Memory B cell (primary cell): ENCODE results near the gene LBX1.

Source experiments
- ATAC-seq: fragments of 150-1000 bp; cut with Tn5 transposase; 2 replicates; pipeline ENCODE4 v1.10.0; 2021; ENCODE audit warnings: low read depth, mild to moderate bottlenecking, moderate library complexity
- DNase-seq, 2 donors: peaks; one replicate each; pipeline ENCODE4 v3.0.0; 2022; ENCODE audit warnings: low spot score in 2 of 2
- H3K27ac Mint-ChIP-seq: one replicate; pipeline ENCODE4 v1.8.0; 2022; ENCODE audit warnings: mild to moderate bottlenecking, moderate library complexity, mixed read lengths
- H3K27me3 Mint-ChIP-seq: one replicate; pipeline ENCODE4 v1.8.0; 2022; ENCODE audit warnings: mixed read lengths
- H3K36me3 Mint-ChIP-seq: one replicate; pipeline ENCODE4 v1.8.0; 2022; ENCODE audit warnings: mild to moderate bottlenecking, mixed read lengths
- H3K4me1 Mint-ChIP-seq: one replicate; pipeline ENCODE4 v1.8.0; 2022; ENCODE audit warnings: mixed read lengths
- H3K4me3 Mint-ChIP-seq: one replicate; pipeline ENCODE4 v1.8.0; 2022; ENCODE audit warnings: mild to moderate bottlenecking, moderate library complexity, mixed read lengths
- H3K9me3 Mint-ChIP-seq: one replicate; pipeline ENCODE4 v1.8.0; 2022; ENCODE audit warnings: mixed read lengths

Gene LBX1

GRCh38 chr10:101225846-101226421 lies 3.3 kb downstream of the LBX1 start:
- H3K9me3 Mint-ChIP-seq, result peaks cover 6% of the 10 kb centered on the region
- H3K27ac Mint-ChIP-seq, result peak overlapping the region; percentile 11
- H3K4me3 Mint-ChIP-seq, result peak overlapping the region; percentile 57
- H3K27me3 Mint-ChIP-seq, result peaks cover 43% of the 10 kb centered on the region
- no peak for ATAC-seq
- peaks cover 29% of the 10 kb centered on the region for H3K4me1 Mint-ChIP-seq
- DNase-seq, result no peak
- peaks cover 5% of the 10 kb centered on the region for H3K36me3 Mint-ChIP-seq

- Mint-ChIP-seq H3K4me3 (peak overlapping the region; percentile 31), H3K36me3 (peaks cover 5% of the 10 kb centered on the region), H3K27ac (peak overlapping the region; percentile 22), H3K9me3 (peaks cover 6% of the 10 kb centered on the region), H3K4me1 (peaks cover 29% of the 10 kb centered on the region), H3K27me3 (peaks cover 42% of the 10 kb centered on the region)
- no peak for ATAC-seq
- DNase-seq, result no peak
Measured at GRCh38 chr10:101224910-101225823, 4.1 kb downstream of the LBX1 start.

DNA sequence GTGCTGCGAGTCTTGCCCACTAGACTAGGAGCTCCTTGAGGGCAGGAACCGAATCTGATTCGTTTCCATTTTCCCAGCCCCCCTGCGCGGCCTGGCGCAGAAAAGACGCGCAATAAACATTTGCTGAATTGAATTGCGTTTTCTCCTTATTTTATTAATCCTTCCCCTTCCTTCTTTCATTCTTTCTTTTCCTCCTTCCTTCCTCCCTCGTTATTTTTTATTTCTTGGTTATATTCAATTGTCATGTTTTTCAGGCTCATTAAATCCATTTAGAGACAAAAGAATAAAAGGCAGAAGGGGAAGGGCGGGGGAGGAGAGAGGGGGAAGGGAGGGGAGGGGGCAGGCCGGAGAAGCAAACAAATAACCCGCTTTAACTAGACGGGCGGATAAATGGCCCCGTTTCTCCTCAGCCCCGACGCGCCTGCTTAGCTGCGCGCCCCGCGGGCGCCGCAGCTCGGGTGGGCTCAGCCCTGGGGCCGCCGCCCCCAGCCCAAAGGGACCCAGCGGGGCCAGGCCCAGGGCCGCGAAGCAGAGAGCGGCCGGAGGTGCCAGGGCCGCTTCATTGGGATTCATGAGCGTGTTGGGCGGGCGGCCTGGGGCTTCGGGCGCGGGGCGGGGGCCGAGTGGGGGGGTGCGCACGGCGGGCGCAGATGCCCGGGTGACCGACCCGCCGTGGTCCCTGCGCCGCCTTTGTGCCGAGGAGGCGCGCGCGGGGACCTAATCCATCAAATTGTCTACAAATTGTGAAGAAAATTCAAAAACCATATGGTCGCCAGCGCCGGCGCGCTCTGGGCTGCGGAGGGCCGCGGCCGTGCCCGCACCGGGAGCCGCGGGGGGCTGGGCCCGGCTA lies 5.0 kb downstream of the LBX1 start:
- Mint-ChIP-seq H3K27ac (peak overlapping the region; percentile 22), H3K27me3 (peaks cover 46% of the 10 kb centered on the region), H3K9me3 (peaks cover 6% of the 10 kb centered on the region), H3K4me1 (peaks cover 28% of the 10 kb centered on the region), H3K4me3 (no peak overlapping the region), H3K36me3 (peaks cover 5% of the 10 kb centered on the region)
- ATAC-seq, result no peak
- no peak for DNase-seq

DNA sequence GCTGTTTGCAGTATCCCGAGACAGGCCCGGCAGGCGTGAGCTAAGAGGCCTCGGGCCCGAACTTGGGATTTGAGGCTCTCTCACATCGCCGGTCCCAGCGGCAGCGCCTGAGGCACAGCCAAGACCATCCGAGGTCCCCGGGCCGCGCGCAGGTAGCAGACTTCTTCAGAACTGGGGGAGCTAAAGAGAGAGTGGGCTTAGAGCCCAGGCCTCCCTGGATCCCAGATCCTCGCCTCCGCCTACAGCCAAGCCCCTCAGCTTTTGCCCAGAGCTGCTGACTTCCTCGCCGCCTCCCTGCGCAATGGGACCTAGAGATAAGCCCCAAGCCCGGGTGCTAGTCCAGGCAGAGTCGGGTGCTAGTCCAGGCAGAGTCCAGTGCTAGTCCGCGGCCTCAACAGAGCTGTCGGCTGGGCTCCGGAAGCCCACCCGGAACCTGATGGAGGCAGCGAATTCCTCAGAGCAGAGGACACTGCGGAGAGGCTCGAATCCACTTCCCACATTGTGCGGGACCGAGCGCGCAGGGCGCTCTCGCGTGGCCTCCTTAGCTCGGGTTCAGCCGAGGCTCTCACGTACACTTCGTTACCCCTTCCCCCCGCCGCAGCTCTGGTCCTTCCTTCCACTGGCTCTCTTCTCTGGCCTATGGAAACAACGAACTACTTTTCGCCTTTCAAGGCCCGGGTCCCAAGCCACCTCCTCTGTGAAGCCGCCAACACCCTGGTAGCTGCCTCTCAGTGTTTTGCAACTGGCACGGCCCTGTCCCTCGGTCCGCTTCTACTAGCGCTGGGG lies 5.8 kb downstream of the LBX1 start:
- H3K27me3 Mint-ChIP-seq, result peaks cover 46% of the 10 kb centered on the region
- DNase-seq, result no peak
- H3K9me3 Mint-ChIP-seq, result peaks cover 4% of the 10 kb centered on the region
- H3K4me3 Mint-ChIP-seq, result peak overlapping the region; percentile 68
- ATAC-seq, result no peak
- peaks cover 28% of the 10 kb centered on the region for H3K4me1 Mint-ChIP-seq
- H3K36me3 Mint-ChIP-seq, result peaks cover 5% of the 10 kb centered on the region
- no peak overlapping the region for H3K27ac Mint-ChIP-seq

- DNase-seq (no peak), ATAC-seq (peak; percentile 36)
- H3K36me3 Mint-ChIP-seq, result peaks cover 5% of the 10 kb centered on the region
- no peak overlapping the region for H3K27ac Mint-ChIP-seq
- H3K27me3 Mint-ChIP-seq, result peaks cover 49% of the 10 kb centered on the region
- H3K4me3 Mint-ChIP-seq, result peak overlapping the region; percentile 68
- peaks cover 28% of the 10 kb centered on the region for H3K4me1 Mint-ChIP-seq
- H3K9me3 Mint-ChIP-seq, result peaks cover 4% of the 10 kb centered on the region
Measured at GRCh38 chr10:101222683-101223273, 6.5 kb downstream of the LBX1 start.

GRCh38 chr10:101221963-101222531 lies 7.2 kb downstream of the LBX1 start:
- ATAC-seq (no peak), DNase-seq (no peak)
- Mint-ChIP-seq H3K4me1 (peaks cover 26% of the 10 kb centered on the region), H3K27ac (no peak overlapping the region), H3K27me3 (peaks cover 45% of the 10 kb centered on the region), H3K9me3 (peaks cover 4% of the 10 kb centered on the region), H3K36me3 (peaks cover 5% of the 10 kb centered on the region), H3K4me3 (no peak overlapping the region)

DNA sequence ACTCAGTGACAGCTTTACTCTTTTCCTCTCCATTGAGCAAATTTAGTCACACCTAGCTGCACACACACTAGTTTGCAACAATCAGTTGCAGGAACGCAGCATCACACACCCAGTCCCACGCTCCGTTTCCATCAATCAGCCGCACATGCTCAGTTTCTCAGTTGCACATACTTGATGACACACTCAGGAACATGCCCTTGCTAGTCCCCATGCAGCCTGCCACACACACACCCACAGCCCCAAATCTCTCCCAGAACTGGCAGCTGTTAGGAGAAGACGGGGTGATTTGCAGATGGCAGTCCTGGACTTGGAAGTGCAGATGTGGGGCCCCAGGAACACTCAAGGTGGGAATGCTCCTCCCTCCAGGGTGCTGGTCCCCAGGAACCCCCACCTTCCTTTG lies 7.7 kb downstream of the LBX1 start:
- ATAC-seq, result no peak
- H3K36me3 Mint-ChIP-seq, result peaks cover 5% of the 10 kb centered on the region
- H3K4me3 Mint-ChIP-seq, result no peak overlapping the region
- peaks cover 44% of the 10 kb centered on the region for H3K27me3 Mint-ChIP-seq
- H3K4me1 Mint-ChIP-seq, result peaks cover 26% of the 10 kb centered on the region
- no peak for DNase-seq
- peaks cover 4% of the 10 kb centered on the region for H3K9me3 Mint-ChIP-seq
- no peak overlapping the region for H3K27ac Mint-ChIP-seq

DNA sequence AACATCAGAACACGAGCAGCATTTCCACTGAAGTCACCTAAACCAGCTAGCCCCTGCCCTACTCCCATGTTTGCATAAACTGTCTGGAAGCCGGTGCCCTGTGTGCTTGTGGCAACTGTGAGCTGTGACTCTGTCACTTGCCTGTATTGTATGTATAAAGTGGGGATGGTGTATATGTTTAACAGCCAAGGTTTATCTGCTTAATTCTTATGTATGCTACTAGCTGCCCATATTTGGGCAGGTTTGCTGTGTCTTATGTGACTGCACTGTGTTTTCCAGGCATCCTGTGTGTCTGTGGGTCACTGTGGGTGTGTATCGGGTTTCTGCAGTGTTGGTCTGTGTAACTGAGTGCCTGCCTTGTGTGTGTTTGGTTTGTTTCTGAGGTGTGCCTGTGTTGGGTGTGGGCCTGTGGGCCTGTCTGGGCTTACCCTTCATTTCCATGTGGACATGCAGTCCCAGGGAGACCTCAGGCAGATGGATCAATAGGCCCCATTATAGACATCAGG lies 9.3 kb downstream of the LBX1 start:
- Mint-ChIP-seq H3K27me3 (peaks cover 36% of the 10 kb centered on the region), H3K4me3 (no peak overlapping the region), H3K4me1 (peaks cover 18% of the 10 kb centered on the region), H3K27ac (no peak overlapping the region), H3K9me3 (peaks cover 3% of the 10 kb centered on the region), H3K36me3 (peaks cover 4% of the 10 kb centered on the region)
- no peak for ATAC-seq
- DNase-seq, result no peak

- Mint-ChIP-seq H3K4me3 (no peak overlapping the region), H3K9me3 (peaks cover 1% of the 10 kb centered on the region), H3K36me3 (peaks cover 2% of the 10 kb centered on the region), H3K4me1 (peaks cover 19% of the 10 kb centered on the region), H3K27me3 (peaks cover 38% of the 10 kb centered on the region), H3K27ac (no peak overlapping the region)
- ATAC-seq (no peak), DNase-seq (no peak)
Measured at GRCh38 chr10:101219139-101219945, 9.9 kb downstream of the LBX1 start.

DNA sequence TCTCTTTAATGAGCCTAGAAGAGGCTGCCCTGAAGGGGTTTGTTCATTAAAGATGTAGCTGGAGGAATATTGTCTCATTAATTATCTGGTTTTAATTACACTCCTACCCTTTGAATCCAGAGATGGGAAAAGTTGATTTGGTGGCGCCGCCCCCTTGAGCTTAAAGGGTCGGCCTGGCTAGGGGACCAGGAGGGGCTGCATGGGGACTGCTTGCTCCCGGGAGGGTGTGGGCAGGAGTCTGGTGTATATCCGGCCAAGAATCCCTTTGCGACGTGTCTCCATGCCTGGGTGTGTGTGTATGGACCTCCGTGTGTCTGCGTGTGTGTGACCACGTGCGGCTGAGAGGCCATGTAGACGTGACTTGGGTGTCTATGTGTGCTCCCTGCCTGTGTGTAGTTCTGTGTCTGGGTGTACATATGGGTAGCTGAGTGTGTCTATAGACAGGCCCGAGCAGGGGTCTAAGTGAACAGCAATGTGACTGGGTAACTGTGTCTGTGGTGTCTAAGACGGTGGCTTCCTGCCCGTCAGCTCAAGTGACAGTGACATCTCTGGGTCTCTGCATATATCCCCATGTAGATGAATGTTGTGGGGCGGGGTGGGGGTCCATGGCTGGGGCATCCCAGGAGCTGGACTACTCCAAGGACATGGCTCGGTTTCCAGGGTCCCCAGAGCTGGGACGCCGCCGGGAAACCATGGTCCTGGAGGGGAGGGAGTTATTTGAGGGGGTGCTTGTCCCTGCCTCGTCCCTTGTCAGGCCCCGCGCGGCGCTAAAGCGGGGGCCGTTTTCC lies 10.7 kb downstream of the LBX1 start:
- Mint-ChIP-seq H3K4me3 (no peak overlapping the region), H3K36me3 (no peaks in the 10 kb centered on the region), H3K27me3 (peaks cover 35% of the 10 kb centered on the region), H3K27ac (peak overlapping the region; percentile 48), H3K4me1 (peaks cover 21% of the 10 kb centered on the region), H3K9me3 (no peaks in the 10 kb centered on the region)
- DNase-seq (no peak), ATAC-seq (no peak)

DNA sequence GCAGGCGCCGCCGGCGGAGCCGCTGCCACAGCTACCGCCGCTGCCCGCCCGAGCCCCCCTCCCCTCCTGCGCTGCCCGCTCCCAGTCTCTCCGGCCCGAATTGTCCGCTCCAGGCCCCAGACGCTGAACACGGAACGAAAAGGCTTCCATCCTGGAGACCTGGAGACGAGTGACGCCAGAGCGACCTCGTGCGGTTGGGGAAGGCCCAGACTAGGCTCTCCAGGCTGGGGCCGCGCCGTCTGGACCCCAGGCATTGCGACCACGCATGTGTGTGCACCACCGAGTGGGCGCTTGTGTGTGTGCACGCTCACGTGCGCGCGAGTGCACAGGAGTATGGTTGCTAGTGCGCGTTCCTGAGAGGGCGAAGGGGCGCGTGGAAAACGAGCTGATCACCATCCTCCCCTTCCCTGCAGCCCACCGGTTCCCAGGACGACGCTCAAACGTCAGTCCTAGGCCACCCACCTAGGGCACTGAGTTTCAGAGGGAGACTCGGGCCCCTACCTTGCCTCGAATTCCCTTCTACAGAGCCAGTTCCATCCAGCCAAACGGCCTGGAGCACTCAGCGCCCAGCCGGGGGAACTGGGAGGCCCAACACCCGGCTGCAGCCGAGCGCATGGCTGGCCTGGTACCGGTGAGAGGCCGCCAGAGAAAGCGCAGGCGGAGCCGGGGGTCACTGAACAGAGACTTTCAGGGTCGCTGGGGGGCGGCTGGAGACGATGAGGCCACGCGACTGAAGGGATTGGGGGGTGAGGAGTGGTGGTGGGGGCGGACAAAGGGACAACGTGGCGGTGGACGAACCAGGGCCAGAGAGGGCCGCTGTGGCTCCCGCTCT lies 11.6 kb downstream of the LBX1 start:
- H3K4me1 Mint-ChIP-seq, result peaks cover 21% of the 10 kb centered on the region
- peak overlapping the region; percentile 16 for H3K4me3 Mint-ChIP-seq
- no peaks in the 10 kb centered on the region for H3K36me3 Mint-ChIP-seq
- no peak overlapping the region for H3K27ac Mint-ChIP-seq
- no peaks in the 10 kb centered on the region for H3K9me3 Mint-ChIP-seq
- H3K27me3 Mint-ChIP-seq, result peaks cover 36% of the 10 kb centered on the region
- no peak for ATAC-seq
- DNase-seq, result no peak
